ENCODE results near the gene PPM1E.
"Not testable (repeated sequence)": the region's sequence is repeated elsewhere in the genome, so short reads cannot be mapped to it uniquely, and the experiment has no call there.

Gene PPM1E

DNA sequence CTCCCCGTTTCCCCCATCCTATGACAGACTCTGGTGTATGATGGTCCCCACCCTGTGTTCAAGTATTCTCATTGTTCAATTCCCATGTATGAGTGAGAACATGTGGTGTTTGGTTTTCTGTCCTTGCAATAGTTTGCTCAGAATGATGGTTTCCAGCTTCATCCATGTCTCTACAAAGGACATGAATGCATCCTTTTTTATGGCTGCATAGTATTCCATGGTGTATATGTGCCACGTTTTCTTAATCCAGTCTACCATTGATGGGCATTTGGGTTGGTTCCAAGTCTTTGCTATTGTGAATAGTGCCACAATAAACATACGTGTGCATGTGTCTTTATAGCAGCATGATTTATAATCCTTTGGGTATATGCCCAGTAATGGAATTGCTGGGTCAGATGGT, 90.8 kb downstream of the PPM1E start:
- DNase-seq, result not testable (repeated sequence)

DNA sequence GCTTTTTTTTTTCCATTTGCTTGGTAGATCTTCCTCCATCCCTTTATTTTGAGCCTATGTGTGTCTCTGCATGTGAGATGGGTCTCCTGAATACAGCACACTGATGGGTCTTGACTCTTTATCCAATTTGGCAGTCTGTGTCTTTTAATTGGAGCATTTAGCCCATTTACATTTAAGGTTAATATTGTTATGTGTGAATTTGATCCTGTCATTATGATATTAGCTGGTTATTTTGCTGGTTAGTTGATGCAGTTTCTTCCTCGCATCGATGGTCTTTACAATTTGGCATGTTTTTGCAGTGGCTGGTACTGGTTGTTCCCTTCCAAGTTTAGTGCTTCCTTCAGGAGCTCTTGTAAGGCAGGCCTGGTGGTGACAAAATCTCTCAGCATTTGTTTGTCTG, 94.5 kb downstream of the PPM1E start:
- DNase-seq, result not testable (repeated sequence)

DNA sequence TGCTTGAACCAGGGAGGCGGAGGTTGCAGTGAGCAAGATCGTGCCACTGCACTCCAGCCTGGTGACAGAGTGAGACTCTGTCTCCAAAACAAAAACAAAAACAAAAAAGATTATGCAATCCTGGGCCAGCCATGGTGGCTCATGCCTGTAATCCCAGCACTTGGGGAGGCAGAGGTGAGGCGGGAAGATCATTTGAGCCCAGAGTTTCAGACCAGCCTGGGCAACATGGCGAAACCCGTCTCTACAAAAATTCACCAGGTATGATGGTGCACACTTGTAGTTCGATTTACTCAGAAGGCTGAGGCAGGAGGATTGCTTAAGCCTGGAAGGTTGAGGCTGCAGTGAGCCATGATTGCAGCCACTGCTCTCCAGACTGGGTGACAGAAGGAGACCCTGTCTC, 109.6 kb downstream of the PPM1E start:
- DNase-seq, result no peak

DNA sequence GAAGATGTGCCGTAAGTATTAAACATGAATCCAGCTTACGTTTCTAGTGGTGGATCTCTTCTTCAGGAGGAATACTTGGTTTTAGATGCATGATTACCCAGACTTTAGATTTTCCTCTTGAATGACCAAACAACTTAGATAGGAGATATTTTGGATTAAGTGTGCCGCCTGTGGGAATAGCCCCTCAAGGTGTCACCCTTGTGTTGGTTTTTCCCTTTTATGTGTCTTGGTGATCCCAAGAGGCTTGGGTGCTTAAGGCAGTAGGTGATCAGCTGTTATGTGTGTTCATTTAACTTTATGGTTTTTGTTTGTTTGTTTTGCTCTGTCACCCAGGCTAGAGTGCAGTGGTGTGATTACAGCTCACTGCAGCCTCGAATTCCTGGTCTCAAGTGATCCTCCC, 115.1 kb downstream of the PPM1E start:
- no peak for DNase-seq

DNA sequence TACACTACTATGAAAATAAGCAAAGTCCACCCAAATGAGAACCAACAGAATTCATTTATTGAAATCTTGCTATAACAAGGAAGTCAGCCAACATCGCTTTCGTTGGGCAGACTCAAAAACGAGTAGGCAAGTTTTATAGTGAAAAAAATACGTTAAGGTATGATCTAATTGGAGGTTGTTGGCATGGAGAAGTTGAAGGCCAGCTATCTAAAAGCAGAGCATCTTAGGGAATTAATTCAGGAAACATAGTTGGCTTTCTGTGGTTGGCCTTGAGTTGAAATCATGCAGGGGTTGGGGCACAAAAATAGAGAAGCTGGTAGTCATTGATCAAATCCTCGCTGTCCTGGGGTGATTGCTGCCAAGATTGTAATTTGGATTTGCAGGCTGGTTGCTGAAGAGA, 118.3 kb downstream of the PPM1E start:
- DNase-seq, result peak in 2 of 4 experiments; percentile 12 to 21

DNA sequence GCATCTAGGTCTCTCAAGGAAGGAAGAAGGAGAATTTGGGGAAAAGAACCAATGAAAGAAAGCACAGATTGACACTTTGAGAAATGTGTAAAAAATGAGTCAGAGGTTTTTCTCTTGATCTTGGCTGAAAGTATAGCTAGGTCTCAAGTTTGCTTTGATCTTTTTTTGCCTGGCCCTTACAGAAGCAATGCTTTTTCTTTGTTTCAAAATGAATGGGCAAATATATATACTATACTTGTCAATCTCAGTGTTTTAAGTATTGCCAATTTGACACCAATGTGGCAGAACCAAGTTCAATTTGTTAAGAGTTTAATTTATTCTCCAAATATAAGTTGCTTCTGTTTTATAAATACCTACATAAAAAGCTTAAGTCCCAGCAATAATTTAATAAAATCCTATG, 119.6 kb downstream of the PPM1E start:
- DNase-seq, result no peak

DNA sequence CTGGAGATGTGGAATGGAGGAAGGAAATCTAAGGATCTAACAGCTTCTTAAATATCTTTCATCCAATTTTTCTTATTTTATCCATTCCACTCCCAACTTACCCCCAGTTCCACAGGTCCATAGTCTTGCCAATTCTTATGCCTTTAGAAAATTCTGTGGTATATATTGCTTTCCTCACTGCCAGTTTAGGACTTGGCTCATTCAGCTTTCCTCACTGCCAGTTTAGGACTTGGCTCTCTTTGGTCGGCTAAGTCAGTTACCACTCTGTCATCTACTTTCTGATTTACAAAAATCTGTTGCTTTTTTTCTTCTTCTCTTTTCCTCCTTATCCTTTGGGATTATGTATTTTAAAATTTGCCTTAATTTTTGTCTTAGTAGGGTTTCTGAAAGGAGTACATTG, 128.5 kb downstream of the PPM1E start:
- no peak for DNase-seq

DNA sequence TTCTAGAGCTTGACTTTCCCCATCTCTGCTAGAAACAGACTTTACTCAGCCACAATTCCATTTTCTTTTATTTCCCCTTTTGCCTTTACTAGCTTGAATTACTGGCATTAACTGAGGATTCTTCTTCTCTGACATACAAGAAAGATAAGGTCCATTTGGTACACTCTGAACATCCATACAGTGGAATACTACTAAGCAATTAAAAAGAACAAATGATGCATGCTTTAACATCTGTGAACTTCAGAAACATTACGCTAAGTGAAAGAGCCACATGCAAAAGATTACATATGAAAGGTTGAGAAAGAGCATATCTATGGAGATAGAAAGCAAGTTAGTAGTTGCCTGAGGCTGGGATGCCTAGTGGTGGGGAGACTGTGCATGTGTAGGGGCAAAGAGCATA, 130.9 kb downstream of the PPM1E start:
- no peak for DNase-seq

DNA sequence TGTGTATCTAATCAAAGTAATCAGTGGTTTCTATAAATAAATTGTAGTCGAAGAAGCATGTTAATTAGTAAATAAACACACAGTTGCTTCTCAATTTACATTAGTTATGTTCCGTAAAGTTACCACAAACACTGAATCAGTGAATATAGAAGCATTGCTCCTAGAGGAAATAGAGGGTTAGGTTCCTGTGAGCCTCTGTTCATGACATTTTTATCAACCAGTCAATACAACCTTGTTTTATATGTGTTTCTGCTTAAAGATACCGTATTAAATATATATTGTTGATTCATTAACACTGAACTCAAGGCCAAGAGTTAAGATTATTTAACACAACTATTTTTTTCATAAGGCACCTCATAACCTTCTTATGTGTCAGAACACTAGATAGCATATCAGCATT, 134.3 kb downstream of the PPM1E start:
- no peak for DNase-seq

DNA sequence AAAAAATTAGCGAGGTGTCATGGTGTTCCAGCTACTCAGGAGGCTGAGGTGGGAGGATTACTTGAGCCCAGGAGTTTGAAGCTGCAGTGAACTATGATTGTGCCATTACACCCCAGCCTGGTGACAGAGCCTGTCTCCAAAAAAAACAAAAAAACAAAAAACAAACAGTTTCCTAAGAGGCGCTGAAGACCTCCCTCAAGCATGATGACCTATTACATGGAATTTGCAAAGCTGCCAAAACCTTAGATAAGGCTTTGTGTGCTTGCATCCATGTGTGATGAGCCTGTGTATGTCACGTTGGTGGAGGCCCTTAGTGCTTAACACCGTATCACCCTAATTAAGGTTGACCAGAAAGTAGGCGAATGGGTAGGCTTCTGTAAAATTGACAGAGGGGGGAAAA, 143.5 kb downstream of the PPM1E start:
- DNase-seq, result no peak

DNA sequence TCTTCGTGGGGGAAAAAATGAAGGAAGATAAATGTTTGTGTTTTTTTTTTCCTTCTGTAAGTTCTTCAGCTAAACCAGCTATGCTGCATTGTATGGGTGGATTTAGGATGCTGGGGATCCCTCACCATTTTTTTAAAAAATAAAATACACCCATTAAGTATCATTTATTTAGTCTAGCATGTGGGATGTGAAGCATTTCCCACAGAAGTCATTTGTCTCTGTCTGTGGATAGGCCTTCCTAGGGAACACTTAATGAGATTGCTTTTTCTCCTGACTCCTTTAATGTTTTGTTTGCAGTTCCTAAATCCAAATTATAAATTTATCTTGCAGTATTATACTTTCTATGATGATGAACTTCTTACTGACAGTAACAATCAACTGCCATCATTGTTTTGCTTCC, 146.7 kb downstream of the PPM1E start:
- no peak for DNase-seq

DNA sequence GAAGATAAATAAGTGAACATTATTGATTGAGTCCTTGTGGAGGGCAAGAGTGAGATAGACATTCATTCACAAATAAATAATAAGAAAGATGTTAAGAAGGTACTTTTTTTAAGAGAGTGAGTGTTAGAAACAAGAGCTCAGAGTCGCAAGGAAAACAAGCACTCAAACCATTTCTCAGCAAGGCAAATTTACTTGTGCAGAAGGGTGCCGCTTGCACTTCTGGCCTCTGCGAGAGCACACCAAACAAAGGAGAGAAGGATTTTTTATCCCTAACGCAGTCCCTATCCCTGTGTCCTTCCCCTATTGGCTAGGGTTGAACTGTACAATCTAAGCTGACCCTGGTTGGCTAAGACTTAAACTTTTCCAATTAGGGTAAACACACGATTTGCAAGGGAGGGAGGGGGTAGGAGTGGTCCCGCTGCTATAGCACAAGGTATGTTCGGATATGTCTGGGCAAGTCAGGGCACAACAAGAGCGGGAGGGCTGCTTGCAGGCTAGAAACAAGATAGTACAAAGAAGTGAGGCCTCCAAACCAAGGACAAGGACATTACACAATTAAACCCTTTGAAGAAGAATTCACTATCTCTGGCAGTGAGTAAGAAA, 156.2 kb downstream of the PPM1E start:
- peak in 1 of 4 experiments; percentile 4 for DNase-seq

DNA sequence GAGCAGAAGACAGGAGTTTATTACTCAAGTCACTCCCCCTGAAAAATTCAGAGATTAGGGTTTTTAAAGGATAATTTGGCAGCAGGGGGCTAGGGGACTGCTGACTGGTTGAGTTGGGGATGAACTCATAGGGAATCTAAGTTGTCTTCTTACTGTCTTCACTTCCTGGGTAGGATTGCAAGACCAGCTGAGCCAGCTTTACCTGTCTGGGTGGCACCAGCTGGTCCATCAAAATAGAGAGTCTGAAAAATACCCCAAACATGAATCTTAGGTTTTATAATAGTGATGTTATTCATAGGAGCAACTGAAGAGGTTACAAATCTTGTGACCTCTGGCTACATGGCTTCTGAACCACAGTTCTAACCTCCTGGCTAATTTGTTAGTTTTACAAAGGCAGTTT, 157.9 kb downstream of the PPM1E start:
- no peak for DNase-seq

DNA sequence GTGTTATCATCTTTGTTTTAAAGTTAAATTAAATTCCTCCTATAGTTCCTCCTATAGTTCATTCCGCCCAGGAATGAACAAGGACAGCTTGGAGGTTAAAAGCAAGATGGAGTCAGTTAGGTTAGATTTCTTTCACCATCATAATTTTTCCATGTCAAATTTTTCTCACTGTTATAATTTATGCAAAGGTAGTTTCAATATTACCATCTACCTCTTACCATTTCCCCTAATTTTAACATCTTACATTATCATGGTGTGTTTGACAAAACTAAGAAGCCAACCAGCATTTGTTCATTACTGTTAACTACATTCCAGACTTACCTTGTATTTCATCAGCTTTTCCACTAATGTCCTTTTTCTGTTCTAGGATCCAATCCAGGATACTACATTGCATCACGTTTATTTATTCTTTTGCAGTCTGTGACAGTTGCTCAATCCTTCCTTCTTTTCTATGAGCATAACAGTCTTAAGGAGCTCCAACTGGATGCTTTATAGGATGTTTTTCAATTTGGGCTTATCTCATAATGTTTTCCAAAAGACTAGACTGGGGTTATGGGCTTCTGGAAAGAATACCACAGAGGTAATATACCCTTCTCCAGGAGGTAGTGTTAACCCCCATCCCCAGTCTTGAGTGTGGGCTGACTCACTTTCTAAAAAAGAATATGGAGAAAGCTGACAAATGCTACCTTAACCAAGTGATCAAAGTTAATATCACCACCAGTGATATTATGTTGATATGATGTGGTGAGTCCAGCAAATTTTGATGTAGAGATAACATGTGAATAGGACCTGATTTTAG, 158.5 kb downstream of the PPM1E start:
- peak in 1 of 4 experiments; percentile 3 for DNase-seq

DNA sequence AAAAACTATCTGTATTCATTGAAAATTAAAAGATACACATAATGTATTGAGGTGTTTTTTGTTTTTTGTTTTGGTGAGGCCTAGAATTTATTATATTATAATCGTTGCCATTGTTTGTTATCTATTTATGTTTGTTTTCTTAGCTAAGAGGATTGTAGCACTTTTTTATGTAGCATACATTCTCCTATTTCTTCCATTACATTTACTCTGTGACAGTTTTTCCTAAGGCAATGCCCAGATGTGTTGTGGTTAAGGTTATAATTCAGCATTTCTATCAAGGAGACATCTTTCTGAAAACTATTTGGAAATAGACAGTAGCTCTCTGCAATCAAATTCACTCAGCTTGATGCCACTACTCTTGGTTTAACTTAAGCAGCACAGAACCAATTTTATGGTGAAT, 161.6 kb downstream of the PPM1E start:
- DNase-seq, result no peak

DNA sequence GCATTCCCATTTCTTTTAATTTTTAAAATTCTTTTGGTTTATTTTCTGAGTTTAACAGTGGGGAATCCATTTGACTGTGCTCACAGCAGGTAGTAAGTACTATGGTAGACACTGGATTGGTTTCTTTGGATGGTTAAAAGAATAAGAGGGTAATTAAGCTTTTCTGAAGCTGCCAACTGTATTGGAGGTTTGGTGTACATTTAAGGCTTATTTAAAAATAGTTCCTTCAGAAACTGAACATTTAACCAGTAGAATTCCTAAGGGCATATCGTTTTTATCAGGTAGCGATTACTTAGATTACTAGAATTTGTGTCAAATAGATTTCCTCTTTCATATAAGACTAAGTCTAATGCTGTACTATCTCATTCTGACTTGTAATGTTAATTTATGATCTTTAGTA, 162.4 kb downstream of the PPM1E start:
- DNase-seq, result no peak

DNA sequence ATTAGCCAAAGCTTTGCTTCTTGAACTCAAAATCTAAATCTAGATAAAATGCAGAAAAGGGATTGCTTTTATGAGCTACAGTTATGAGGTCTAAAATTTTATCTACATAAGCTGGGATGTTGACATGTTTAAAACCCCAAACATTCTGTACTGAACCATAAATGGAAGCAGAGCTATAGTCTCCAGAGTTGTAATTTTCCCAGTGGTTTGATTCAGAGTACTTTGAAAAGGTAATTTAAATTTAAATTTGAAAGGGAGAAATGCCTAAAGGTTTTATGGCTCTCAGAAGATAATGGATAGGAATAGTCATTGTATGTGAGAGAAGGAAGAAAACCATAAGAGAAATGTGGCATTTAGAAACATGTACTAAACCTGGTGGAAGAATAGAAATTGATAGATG, 163.2 kb downstream of the PPM1E start:
- DNase-seq, result no peak

DNA sequence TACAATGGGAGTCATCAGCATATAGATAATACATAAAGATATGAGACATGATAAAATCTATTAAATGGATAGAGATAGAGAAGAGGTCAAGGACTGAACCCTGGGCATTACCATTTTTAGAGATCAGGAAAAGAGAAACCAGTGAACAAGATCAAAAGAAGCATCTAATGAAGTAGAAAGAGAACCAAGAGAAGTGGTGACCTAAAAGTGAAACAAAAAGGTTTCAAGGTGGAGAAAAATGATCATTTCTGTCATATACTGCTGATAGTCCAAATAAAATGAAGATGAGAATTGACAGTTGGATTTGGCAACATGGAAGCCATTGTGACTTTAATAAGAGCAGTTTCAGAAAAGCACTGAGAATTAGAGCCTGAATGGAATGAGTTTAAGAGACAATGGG, 165.1 kb downstream of the PPM1E start:
- DNase-seq, result no peak

DNA sequence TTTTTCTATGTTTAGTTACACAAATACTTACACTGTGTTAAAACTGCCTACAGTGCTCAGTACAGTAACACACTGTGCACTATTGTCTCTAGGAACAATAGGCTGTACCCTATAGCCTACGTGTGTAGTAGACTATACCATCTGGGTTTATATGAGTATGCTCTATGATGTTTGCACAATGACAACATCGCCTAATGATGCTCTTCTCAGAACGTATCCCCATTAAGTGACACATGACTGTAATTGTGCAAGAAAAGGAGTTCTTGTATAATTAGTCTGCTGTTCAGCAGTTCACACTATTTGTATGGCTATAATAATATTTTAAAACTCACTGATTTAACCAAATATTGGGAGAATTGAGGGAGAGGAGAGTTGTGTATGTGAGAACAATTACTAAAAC, 177.3 kb downstream of the PPM1E start:
- peak in 2 of 4 experiments; percentile 15 to 30 for DNase-seq

DNA sequence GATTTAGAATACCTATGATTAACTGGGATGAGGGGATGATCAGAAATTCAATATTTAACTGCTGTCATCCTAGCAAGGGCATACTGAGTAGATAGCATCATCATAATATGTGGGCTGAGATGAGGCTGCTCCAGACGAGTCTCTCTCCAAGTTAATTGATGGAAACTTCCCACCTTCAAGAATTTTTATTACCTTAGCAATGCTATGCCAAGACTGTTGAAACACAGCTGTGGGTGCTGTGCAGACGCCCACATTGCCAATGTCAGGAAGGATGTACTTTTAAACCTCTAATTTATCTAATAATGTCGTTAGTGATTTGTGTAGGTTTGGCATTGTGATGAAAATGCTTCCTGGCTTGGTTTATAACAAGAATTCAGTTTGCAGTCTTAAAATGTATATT, 180.6 kb downstream of the PPM1E start:
- DNase-seq, result no peak

DNA sequence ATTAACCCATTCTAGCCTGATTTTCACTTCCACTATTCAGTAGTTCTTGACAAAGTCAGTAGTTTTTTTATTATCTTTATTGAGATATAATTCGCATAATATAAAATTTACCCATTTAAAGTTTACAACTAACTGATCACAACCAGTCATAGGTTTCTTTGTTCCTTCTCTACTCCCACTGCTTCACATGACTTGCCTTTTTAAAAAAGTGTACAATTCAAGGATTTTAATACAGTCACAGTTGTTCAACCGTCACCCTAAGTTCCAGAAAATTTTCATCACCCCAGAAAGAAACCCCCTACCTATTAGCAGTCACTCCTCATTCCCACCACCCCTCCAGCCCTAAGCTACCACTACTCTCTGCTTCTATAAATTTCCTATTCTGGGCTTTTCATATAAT, 188.5 kb downstream of the PPM1E start:
- peak in 3 of 4 experiments; percentile 4 to 58 (median 57) for DNase-seq

DNA sequence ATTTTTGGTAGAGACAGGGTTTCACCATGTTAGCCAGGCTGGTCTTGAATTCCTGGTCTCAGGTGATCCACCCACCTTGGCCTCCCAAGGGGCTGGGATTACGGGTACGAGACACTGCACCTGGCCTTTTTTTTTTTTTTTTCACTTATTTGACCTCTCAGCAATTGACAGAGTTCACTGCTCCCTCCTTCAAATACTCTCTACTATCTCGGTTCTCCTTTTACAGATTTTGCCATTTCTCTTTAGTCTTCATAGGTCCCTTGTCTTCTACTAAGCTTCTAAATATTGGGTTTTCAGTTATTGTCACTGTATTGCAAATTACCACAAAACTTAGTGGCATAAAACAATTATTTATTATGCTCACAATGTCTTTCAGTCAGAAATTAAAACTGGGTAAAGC, 191.8 kb downstream of the PPM1E start:
- no peak for DNase-seq

DNA sequence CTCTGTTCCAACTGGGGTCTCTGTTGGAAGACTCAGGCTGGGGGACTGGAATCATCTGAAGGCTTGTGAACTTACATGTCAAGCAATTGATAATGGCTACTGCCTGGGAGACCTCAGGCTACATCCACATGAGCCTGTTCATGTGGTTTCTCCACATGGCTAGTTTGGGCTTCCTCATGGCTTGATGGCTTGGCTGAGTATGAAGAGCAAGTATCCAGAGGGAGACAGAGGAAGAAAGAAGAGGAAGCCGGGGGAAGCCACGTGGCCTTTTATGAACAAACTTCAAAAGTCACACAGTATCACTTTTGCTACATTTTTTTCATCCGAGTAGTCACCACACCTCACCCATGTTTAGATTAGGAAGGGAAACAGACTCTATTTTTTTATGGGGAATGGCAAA, 192.2 kb downstream of the PPM1E start:
- DNase-seq, result peak; percentile 77 to 88 (median 87)

DNA sequence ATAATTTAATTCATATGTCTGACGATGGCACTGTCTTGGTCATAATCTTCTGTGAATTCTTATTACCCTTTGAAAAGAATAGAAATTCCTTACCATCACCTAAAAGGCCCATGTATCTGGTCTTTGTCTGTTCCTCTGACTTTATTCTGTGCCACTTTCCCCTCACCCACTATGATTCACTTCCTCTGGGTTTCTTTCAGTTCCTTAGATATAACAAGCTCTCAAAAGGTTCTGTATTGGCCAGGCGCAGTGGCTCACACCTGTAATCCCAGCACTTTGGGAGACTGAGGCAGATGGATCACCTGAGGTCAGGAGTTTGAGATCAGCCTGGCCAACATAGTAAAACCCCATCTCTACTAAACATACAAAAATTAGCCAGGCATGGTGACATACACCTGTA, 198.7 kb downstream of the PPM1E start:
- DNase-seq, result peak in 3 of 4 experiments; percentile 30 to 57 (median 43)

Measured in suppressor macrophage (primary cell).